NCI-H2227 (cell line): Measurements from ENCODE around the gene ZNF546.

ENCODE experiments used
- DNase-seq: peaks from one replicate; lab custom pipeline; 2025; ENCODE audit not compliant: unreplicated experiment; lab: John Stamatoyannopoulos, UW

The ZNF546 gene

DNA sequence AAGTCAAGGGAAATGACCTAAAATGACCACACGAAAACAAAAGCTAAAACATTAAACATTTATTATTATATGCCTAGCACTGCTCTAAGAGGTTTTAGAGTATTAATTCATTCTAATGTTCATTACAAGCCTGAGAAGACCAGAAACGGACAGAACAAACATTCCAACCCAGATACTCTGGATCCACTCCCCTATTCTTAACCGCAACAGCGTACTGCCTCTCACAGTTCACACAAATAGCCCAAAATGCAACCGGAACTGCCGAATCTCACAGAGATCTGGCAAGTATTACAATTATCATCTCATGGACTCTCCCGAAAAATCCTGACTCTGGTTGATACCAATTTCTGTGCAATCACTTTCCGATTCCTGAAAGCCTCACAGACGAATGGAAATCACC lies 57.8 kb downstream of the ZNF546 start:
- DNase-seq = no peak

DNA sequence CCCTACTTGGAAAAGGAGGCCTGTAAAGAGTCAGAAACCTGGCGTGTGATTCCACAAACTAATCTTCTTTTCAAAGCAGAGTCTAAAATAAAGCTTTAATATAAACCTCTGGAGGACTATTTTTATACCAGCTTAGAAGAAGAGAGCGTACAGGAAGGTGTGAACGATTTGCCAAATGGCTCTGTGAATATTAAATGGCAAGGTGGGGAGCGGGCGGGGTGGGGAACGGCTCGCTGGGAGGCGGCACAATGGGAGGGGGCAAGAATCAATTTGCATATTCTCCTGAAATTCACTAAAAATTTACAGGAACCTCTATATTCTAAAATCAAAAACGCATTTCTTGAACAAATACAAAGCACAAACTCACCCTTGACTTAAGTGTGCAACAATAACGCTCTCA lies 58.2 kb downstream of the ZNF546 start:
- no peak for DNase-seq

DNA sequence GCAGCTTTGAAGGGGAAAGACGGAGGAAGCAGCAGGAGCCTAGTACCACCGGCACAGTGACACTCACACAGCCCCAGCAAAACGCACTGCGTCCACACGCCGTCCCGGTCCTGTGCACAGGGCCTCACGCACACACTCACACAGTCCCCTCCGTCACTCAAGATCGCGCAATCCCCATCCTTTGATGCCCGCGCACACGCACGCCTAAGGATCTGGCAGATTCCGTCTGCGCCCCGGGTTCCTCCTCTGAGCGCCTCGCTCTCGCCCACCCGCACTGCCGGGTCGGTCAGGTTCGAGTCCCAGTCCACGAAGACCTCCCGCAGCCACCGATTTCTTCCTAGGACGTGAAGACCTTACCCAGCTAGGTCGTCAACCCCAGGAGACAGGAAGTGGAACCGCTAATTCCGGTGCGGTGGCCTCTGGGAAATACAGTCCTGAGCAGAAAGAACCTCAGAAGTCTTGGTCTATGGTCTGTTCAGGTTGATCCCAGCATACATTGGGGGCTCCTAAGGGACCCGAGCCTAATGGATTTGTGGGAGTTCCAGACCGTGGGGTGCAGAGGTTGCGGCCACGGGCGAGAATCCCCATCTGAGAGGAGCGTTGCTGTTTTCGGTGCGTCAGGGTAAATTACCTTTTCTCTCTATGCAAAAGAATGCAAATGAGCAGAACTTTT lies 59.1 kb downstream of the ZNF546 start, which contains the start of gene ZNF780B:
Gene ZNF780B, minus strand, starts transcription at position 400 of the 673 bp plus-strand sequence. CDS start 5,899 bp downstream, outside the sequence.
- peak; percentile 91 for DNase-seq

DNA sequence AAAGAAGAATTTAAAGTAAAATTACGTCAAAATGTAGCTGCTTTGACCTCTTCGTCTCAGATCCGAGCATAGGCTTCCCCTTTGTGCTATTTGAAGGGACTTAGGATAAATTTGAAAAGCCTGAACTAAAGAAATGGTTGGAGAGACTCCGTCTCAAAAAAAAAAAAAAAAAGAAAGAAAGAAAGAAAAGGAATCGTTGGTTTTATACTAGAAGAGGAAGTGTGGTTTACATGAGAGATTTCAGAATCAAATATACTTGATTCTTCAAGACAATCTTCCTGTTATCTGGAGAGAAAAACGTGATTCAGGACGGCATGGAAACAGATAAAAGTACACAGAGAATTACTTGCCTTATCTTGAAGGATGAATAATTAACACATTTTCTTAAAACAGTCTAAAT lies 59.6 kb downstream of the ZNF546 start:
- no peak for DNase-seq

DNA sequence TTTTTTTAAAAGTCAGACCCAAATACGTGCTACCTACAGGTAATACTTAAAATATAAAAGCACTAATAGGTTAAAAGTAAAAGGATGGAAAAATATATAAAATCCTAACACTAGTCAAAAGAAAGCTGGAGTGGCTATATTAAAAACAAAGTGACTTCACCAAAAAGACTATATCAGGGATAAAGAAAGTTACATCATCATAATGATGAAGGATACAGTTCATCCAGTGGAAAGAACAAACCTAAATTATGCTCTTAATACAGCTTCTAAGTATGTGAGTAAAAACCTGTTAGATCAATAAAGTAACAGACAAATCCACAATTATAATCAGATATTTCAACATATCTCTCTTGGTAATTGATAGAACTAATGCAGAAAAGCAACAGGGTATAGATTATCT lies 60.3 kb downstream of the ZNF546 start:
- no peak for DNase-seq

DNA sequence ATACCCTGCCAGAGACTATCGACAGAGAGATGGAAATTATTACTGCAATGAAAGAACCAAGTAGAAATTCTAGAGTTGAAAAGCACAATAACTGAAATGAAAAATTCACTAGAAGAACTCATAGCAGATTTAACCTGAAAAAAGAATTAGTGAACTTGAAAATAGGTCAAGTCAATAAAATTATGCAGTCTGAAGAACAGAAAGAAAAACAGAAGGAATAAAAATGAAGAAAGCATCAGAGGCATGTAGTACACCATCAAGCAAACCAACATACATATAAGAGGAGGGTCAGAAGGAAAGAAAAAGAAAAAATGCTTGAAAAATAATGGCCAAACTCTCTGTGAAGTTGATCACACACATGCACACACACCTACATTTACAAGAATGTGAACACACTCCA lies 62.8 kb downstream of the ZNF546 start:
- no peak for DNase-seq

DNA sequence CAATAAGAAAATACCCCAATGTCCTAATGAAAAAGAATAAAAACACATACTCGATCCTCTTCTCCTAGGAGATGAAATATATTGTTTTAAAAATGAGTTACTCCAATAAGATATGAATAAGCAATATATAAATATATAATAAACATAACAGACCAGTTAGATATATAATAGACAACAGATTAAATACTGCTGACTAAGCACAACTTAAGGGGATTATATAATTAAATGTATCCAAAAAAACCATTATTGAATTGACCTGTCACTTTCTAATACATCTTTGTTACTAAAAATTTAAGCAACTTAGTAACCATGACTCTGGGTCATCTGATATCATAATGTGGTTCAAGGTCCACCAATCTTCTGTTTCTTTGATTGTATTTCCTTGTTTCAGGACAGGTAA lies 73.2 kb downstream of the ZNF546 start:
- no peak for DNase-seq
